ENCODE measurements around the gene KRT79.

- TF ChIP-seq CTCF (IDR thresholded peaks at IDR 0.05; ENCODE audit: control extremely low read depth in 1 of 3, insufficient read depth in 1 of 3, low read depth in 1 of 3, low read length in 3 of 3) = no peak
- TF ChIP-seq EP300 (IDR thresholded peaks at IDR 0.05; ENCODE audit: borderline replicate concordance in 1 of 2, low read depth in 2 of 2, low read length in 2 of 2) = no peak
- TF ChIP-seq POLR2AphosphoS5 (IDR thresholded peaks at IDR 0.05; ENCODE audit: low read depth, low read length) = no peak
- TF ChIP-seq SRF (IDR thresholded peaks at IDR 0.05; ENCODE audit: low read depth, low read length) = no peak
- TF ChIP-seq USF2 (IDR thresholded peaks at IDR 0.05; ENCODE audit: low read length) = no peak
- TF ChIP-seq NRF1 (IDR thresholded peaks at IDR 0.05; ENCODE audit: low read depth, low read length) = no peak
- TF ChIP-seq POLR2A (IDR thresholded peaks at IDR 0.05; ENCODE audit: control extremely low read depth in 1 of 2, low read depth in 2 of 2, low read length in 2 of 2) = no peak
- TF ChIP-seq EZH2 (IDR thresholded peaks at IDR 0.05; ENCODE audit: low read depth, low read length, severe bottlenecking) = no peak
- no peak for TF ChIP-seq SIN3A (conservative IDR thresholded peaks at IDR 0.05 in 1 of 2, IDR thresholded peaks at IDR 0.05 in 1 of 2; ENCODE audit: low read depth in 1 of 2, low read length in 2 of 2)
- TF ChIP-seq ATF3 (IDR thresholded peaks at IDR 0.05; ENCODE audit: insufficient read depth, low read depth, low read length) = no peak
- TF ChIP-seq SIX5 (IDR thresholded peaks at IDR 0.05; ENCODE audit: low read depth, low read length) = no peak
Measured at GRCh38 chr12:52779914-52780313, 54.2 kb downstream of the KRT79 start.

Measured in H1 (cell line).